Activated naive CD4-positive, alpha-beta T cell treated with anti-CD3 and anti-CD28 coated beads, Interleukin-2, amount 50 U/mL, for 24 hours (primary cell): ENCODE data around the gene AARS2.

ENCODE experiments used
- H3K27ac Mint-ChIP-seq: one replicate; pipeline ENCODE4 v1.8.0; 2021; ENCODE audit warnings: mild to moderate bottlenecking, mixed read lengths
- H3K27me3 Mint-ChIP-seq: one replicate; pipeline ENCODE4 v1.8.0; 2021; ENCODE audit warnings: mixed read lengths
- H3K36me3 Mint-ChIP-seq: one replicate; pipeline ENCODE4 v1.8.0; 2021; ENCODE audit warnings: mixed read lengths
- H3K4me1 Mint-ChIP-seq: one replicate; pipeline ENCODE4 v1.8.0; 2021; ENCODE audit warnings: mixed read lengths
- H3K4me3 Mint-ChIP-seq: one replicate; pipeline ENCODE4 v1.8.0; 2021; ENCODE audit warnings: mild to moderate bottlenecking, mixed read lengths
- H3K9me3 Mint-ChIP-seq: one replicate; pipeline ENCODE4 v1.8.0; 2021; ENCODE audit warnings: mixed read lengths

Gene AARS2

GRCh38 chr6:44276667-44277640, 36.2 kb downstream of the AARS2 start:
- peaks cover 33% of the 10 kb centered on the region for H3K27me3 Mint-ChIP-seq
- peak overlapping the region; percentile 28 for H3K4me3 Mint-ChIP-seq
- H3K9me3 Mint-ChIP-seq, result no peaks in the 10 kb centered on the region
- peaks cover 4% of the 10 kb centered on the region for H3K4me1 Mint-ChIP-seq
- H3K36me3 Mint-ChIP-seq, result no peaks in the 10 kb centered on the region
- no peak overlapping the region for H3K27ac Mint-ChIP-seq

GRCh38 chr6:44275749-44276648, 37.1 kb downstream of the AARS2 start:
- peaks cover 40% of the 10 kb centered on the region for H3K27me3 Mint-ChIP-seq
- peaks cover 8% of the 10 kb centered on the region for H3K4me1 Mint-ChIP-seq
- H3K27ac Mint-ChIP-seq, result no peak overlapping the region
- peaks cover 1% of the 10 kb centered on the region for H3K36me3 Mint-ChIP-seq
- H3K4me3 Mint-ChIP-seq, result no peak overlapping the region
- H3K9me3 Mint-ChIP-seq, result no peaks in the 10 kb centered on the region

- peaks cover 9% of the 10 kb centered on the region for H3K4me1 Mint-ChIP-seq
- no peak overlapping the region for H3K27ac Mint-ChIP-seq
- H3K27me3 Mint-ChIP-seq, result peaks cover 41% of the 10 kb centered on the region
- H3K4me3 Mint-ChIP-seq, result no peak overlapping the region
- peaks cover 1% of the 10 kb centered on the region for H3K36me3 Mint-ChIP-seq
- H3K9me3 Mint-ChIP-seq, result no peaks in the 10 kb centered on the region
These were observed 37.8 kb downstream of the AARS2 start for GRCh38 chr6:44275271-44275748.

GRCh38 chr6:44273617-44274016, 39.5 kb downstream of the AARS2 start:
- no peak overlapping the region for H3K4me3 Mint-ChIP-seq
- peaks cover 48% of the 10 kb centered on the region for H3K27me3 Mint-ChIP-seq
- peaks cover 13% of the 10 kb centered on the region for H3K4me1 Mint-ChIP-seq
- no peaks in the 10 kb centered on the region for H3K9me3 Mint-ChIP-seq
- H3K36me3 Mint-ChIP-seq, result peaks cover 1% of the 10 kb centered on the region
- H3K27ac Mint-ChIP-seq, result no peak overlapping the region

GRCh38 chr6:44272999-44273566, 40.1 kb downstream of the AARS2 start:
- no peak overlapping the region for H3K27ac Mint-ChIP-seq
- H3K27me3 Mint-ChIP-seq, result peaks cover 46% of the 10 kb centered on the region
- peaks cover 1% of the 10 kb centered on the region for H3K36me3 Mint-ChIP-seq
- peaks cover 13% of the 10 kb centered on the region for H3K4me1 Mint-ChIP-seq
- H3K4me3 Mint-ChIP-seq, result peak overlapping the region; percentile 66
- no peaks in the 10 kb centered on the region for H3K9me3 Mint-ChIP-seq

GRCh38 chr6:44272529-44272928, 40.6 kb downstream of the AARS2 start:
- Mint-ChIP-seq H3K4me3 (peak overlapping the region; percentile 66), H3K36me3 (peaks cover 1% of the 10 kb centered on the region), H3K27ac (no peak overlapping the region), H3K4me1 (peaks cover 18% of the 10 kb centered on the region), H3K27me3 (peaks cover 41% of the 10 kb centered on the region), H3K9me3 (no peaks in the 10 kb centered on the region)

GRCh38 chr6:44271914-44272313, 41.2 kb downstream of the AARS2 start:
- no peak overlapping the region for H3K4me3 Mint-ChIP-seq
- H3K36me3 Mint-ChIP-seq, result peaks cover 1% of the 10 kb centered on the region
- H3K9me3 Mint-ChIP-seq, result no peaks in the 10 kb centered on the region
- peak overlapping the region; percentile 84 for H3K27ac Mint-ChIP-seq
- H3K4me1 Mint-ChIP-seq, result peaks cover 21% of the 10 kb centered on the region
- H3K27me3 Mint-ChIP-seq, result peaks cover 40% of the 10 kb centered on the region

GRCh38 chr6:44271406-44271723, 41.8 kb downstream of the AARS2 start:
- H3K27ac Mint-ChIP-seq, result peak overlapping the region; percentile 84
- no peaks in the 10 kb centered on the region for H3K9me3 Mint-ChIP-seq
- H3K36me3 Mint-ChIP-seq, result peaks cover 1% of the 10 kb centered on the region
- peak overlapping the region; percentile 67 for H3K4me3 Mint-ChIP-seq
- H3K4me1 Mint-ChIP-seq, result peaks cover 26% of the 10 kb centered on the region
- peaks cover 37% of the 10 kb centered on the region for H3K27me3 Mint-ChIP-seq

GRCh38 chr6:44270526-44271405, 42.4 kb downstream of the AARS2 start:
- H3K9me3 Mint-ChIP-seq, result no peaks in the 10 kb centered on the region
- peaks cover 31% of the 10 kb centered on the region for H3K4me1 Mint-ChIP-seq
- peak overlapping the region; percentile 80 for H3K27ac Mint-ChIP-seq
- peak overlapping the region; percentile 67 for H3K4me3 Mint-ChIP-seq
- peaks cover 37% of the 10 kb centered on the region for H3K27me3 Mint-ChIP-seq
- peaks cover 1% of the 10 kb centered on the region for H3K36me3 Mint-ChIP-seq

- H3K27me3 Mint-ChIP-seq, result peaks cover 37% of the 10 kb centered on the region
- peak within 1 kb of the TSS; percentile 80 for H3K27ac Mint-ChIP-seq
- H3K4me1 Mint-ChIP-seq, result peaks cover 31% of the 10 kb centered on the region
- H3K36me3 Mint-ChIP-seq, result peaks cover 1% of the 10 kb centered on the region
- H3K4me3 Mint-ChIP-seq, result peak within 1 kb of the TSS; percentile 67
- H3K9me3 Mint-ChIP-seq, result no peaks in the 10 kb centered on the region
These were observed 43.1 kb downstream of the AARS2 start, which contains the start of gene TMEM151B for GRCh38 chr6:44269921-44270525. Gene TMEM151B, plus strand, starts transcription at chr6:44270450. Its CDS starts 293 bp downstream, at chr6:44270743.

- Mint-ChIP-seq H3K4me1 (peaks cover 34% of the 10 kb centered on the region), H3K27ac (no peak overlapping the region), H3K9me3 (no peaks in the 10 kb centered on the region), H3K27me3 (peaks cover 34% of the 10 kb centered on the region), H3K4me3 (peak overlapping the region; percentile 47), H3K36me3 (peaks cover 1% of the 10 kb centered on the region)
These were observed 43.8 kb downstream of the AARS2 start for GRCh38 chr6:44269178-44269920.

GRCh38 chr6:44268095-44268628, 45.0 kb downstream of the AARS2 start:
- H3K27ac Mint-ChIP-seq, result peak overlapping the region; percentile 30
- peaks cover 45% of the 10 kb centered on the region for H3K4me1 Mint-ChIP-seq
- peaks cover 25% of the 10 kb centered on the region for H3K27me3 Mint-ChIP-seq
- no peak overlapping the region for H3K4me3 Mint-ChIP-seq
- peaks cover 4% of the 10 kb centered on the region for H3K36me3 Mint-ChIP-seq
- no peaks in the 10 kb centered on the region for H3K9me3 Mint-ChIP-seq

- Mint-ChIP-seq H3K36me3 (peaks cover 7% of the 10 kb centered on the region), H3K9me3 (no peaks in the 10 kb centered on the region), H3K27me3 (peaks cover 18% of the 10 kb centered on the region), H3K27ac (no peak overlapping the region), H3K4me1 (peaks cover 54% of the 10 kb centered on the region), H3K4me3 (no peak overlapping the region)
These were observed 45.9 kb downstream of the AARS2 start for GRCh38 chr6:44267252-44267651.
